Measurements from ENCODE around the gene KLHL25. TPM values are rescaled to one million over a fixed set of nuclear protein-coding genes. Genes with fewer than 3 reads are reported as not detected.

The KLHL25 gene
- total RNA-seq, 1 donor from 2014 or later: 19.3 TPM

DNA sequence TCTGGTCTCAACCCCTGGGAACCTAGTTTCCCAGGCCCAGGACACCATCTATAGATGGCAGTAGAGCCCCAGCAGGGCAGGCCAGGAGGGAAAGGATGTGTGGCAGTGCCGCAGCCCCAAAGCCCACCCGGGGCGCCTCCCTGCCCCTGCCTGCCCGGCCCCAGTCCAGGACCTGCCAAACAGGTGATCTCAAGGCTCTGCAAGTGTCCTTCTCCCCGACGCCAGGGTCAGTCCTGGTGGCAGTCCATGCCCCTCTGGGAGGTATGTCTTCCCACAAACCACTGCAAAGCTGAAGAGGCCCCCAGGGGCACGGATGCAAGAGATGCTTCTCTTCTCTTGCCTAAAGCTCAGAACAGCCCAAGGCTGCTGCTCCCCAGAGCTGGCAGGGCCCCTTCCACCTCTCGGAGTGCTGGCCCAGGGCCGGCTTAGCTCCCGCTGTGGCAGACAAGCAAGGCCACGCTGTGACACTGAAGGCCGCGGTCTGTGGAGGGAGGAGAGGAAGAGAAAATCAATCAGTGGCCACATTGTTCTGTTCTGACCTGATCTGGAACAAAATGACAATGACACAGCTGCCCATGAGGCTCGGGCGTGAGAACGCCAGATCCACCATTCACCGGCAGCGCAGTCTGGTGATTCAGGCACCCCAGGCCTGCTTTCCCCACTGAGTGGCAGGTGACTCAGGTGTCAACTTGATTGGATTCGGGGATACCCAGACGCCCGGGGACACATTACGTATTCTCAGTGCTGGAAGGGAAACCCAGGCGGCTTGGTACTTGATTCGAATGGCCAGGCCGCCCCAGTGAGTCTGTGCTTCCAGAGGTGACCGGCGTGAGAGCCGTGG is 34.0 kb downstream of the KLHL25 start:
- Mint-ChIP-seq H3K9me3 (no peaks in the 10 kb centered on the region), H3K4me1 (peaks cover 18% of the 10 kb centered on the region), H3K4me3 (no peak overlapping the region), H3K27me3 (ENCODE audit: low read depth) (no peaks in the 10 kb centered on the region), H3K27ac (ENCODE audit: unreplicated experiment) (no peak overlapping the region), H3K36me3 (ENCODE audit: low read depth) (peaks cover 4% of the 10 kb centered on the region)
- TF ChIP-seq, protein P1, sequence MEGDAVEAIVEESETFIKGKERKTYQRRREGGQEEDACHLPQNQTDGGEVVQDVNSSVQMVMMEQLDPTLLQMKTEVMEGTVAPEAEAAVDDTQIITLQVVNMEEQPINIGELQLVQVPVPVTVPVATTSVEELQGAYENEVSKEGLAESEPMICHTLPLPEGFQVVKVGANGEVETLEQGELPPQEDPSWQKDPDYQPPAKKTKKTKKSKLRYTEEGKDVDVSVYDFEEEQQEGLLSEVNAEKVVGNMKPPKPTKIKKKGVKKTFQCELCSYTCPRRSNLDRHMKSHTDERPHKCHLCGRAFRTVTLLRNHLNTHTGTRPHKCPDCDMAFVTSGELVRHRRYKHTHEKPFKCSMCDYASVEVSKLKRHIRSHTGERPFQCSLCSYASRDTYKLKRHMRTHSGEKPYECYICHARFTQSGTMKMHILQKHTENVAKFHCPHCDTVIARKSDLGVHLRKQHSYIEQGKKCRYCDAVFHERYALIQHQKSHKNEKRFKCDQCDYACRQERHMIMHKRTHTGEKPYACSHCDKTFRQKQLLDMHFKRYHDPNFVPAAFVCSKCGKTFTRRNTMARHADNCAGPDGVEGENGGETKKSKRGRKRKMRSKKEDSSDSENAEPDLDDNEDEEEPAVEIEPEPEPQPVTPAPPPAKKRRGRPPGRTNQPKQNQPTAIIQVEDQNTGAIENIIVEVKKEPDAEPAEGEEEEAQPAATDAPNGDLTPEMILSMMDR (conservative IDR thresholded peaks at IDR 0.05): no peak
- no peak for DNase-seq (ENCODE audit: low read depth, low spot score)

DNA sequence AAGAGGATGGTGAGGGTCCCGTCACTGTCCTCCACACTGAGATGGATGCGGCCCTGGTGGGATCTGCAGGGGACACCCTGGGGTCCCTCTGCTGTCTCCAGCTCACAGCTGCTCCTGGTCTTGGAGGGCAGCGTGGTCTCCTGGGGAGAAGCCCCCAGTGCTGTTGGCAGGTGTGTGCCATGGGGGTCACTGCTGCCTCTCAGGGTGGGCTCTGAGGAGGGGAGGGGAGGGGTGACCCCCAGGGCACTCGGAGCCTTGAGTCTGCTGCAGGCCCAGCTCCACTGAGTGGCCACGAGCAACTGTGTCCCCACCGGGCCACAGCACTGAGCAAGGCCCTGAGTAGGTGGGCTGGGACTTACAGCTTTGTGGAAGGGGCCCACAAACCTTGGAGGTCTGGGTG is 34.7 kb downstream of the KLHL25 start:
- Mint-ChIP-seq H3K9me3 (no peaks in the 10 kb centered on the region), H3K27ac (ENCODE audit: unreplicated experiment) (no peak overlapping the region), H3K36me3 (ENCODE audit: low read depth) (peaks cover 6% of the 10 kb centered on the region), H3K4me1 (peaks cover 18% of the 10 kb centered on the region), H3K27me3 (ENCODE audit: low read depth) (no peaks in the 10 kb centered on the region), H3K4me3 (no peak overlapping the region)
- no peak for DNase-seq (ENCODE audit: low read depth, low spot score)
- TF ChIP-seq, protein P1 (conservative IDR thresholded peaks at IDR 0.05): no peak

DNA sequence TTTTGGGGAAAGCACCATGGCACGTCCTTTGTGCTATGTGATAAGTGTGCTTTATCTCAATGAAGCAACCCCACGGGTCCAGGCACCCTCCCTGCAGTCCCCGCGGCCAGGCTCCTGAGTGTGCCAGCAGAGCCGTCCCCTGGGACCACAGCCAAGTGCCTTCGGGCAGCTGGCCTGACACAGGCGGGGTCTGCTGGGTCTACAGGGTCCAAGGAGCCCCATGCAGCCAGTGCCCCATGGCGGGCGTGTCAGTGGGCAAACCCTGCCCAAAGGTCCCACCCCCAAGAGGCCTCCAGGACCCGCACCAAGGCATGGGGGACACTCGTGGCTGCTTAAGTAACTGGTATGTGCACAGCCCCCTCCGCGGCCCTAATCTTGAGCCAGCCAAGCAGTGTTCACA is 35.3 kb downstream of the KLHL25 start:
- Mint-ChIP-seq H3K4me1 (peaks cover 20% of the 10 kb centered on the region), H3K4me3 (no peak overlapping the region), H3K36me3 (ENCODE audit: low read depth) (peaks cover 6% of the 10 kb centered on the region), H3K27ac (ENCODE audit: unreplicated experiment) (no peak overlapping the region), H3K27me3 (ENCODE audit: low read depth) (no peaks in the 10 kb centered on the region), H3K9me3 (no peaks in the 10 kb centered on the region)
- TF ChIP-seq, protein P1 (conservative IDR thresholded peaks at IDR 0.05): no peak
- DNase-seq (ENCODE audit: low read depth, low spot score): no peak

DNA sequence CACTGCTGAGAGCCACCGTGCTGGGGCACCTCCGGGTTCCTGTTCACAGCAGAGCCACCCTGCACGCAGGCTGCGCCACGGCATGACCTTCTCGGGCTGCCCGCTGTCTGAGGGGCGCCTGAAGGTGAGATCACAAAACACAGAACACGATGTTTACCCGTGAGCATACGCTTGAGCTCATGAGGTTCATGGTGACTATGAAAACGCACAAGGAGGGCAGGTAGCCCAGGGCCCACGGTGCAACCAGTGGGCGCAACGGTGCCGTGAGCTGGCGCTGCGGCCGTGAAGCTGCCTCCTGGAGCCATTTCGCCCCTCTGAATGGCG is 36.1 kb downstream of the KLHL25 start:
- TF ChIP-seq, protein P1 (conservative IDR thresholded peaks at IDR 0.05): no peak
- H3K4me1 Mint-ChIP-seq: peaks cover 19% of the 10 kb centered on the region
- peaks cover 6% of the 10 kb centered on the region for H3K36me3 Mint-ChIP-seq (ENCODE audit: low read depth)
- no peak for DNase-seq (ENCODE audit: low read depth, low spot score)
- H3K4me3 Mint-ChIP-seq: no peak overlapping the region
- no peaks in the 10 kb centered on the region for H3K27me3 Mint-ChIP-seq (ENCODE audit: low read depth)
- H3K27ac Mint-ChIP-seq (ENCODE audit: unreplicated experiment): no peak overlapping the region
- no peaks in the 10 kb centered on the region for H3K9me3 Mint-ChIP-seq

GRCh38 chr15:85757939-85758654 is 36.6 kb downstream of the KLHL25 start:
- no peaks in the 10 kb centered on the region for H3K9me3 Mint-ChIP-seq
- H3K4me3 Mint-ChIP-seq: no peak overlapping the region
- H3K27me3 Mint-ChIP-seq (ENCODE audit: low read depth): no peaks in the 10 kb centered on the region
- peaks cover 6% of the 10 kb centered on the region for H3K36me3 Mint-ChIP-seq (ENCODE audit: low read depth)
- peaks cover 19% of the 10 kb centered on the region for H3K4me1 Mint-ChIP-seq
- H3K27ac Mint-ChIP-seq (ENCODE audit: unreplicated experiment): no peak overlapping the region
- TF ChIP-seq, protein P1 (conservative IDR thresholded peaks at IDR 0.05): no peak
- no peak for DNase-seq (ENCODE audit: low read depth, low spot score)
